BE2C (cell line): ENCODE data around the gene TNS3.

Source experiments
- DNase-seq: peaks from one replicate; pipeline ENCODE4 v3.0.0-alpha.2; 2020
- H3K27me3 ChIP-seq: fragments of 250-450 bp; sonication (Bioruptor Pico); 2 replicates; pipeline ENCODE4 v1.5.1; 2020; ENCODE audit warnings: mild to moderate bottlenecking
- H3K36me3 ChIP-seq: fragments of 250-450 bp; sonication (Bioruptor Pico); 2 replicates; pipeline ENCODE4 v1.5.1; 2020; ENCODE audit warnings: mild to moderate bottlenecking
- H3K4me1 ChIP-seq: fragments of 250-450 bp; sonication (Bioruptor Pico); 2 replicates; pipeline ENCODE4 v1.5.1; 2020
- H3K4me3 ChIP-seq: 2 replicates; pipeline ENCODE4 v1.5.1; 2011; ENCODE audit warnings: low read depth, low read length
- H3K9me3 ChIP-seq: fragments of 250-450 bp; sonication (Bioruptor Pico); 2 replicates; pipeline ENCODE4 v1.5.1; 2020
- TF ChIP-seq, protein P1 (sequence below): IDR thresholded peaks from 2 replicates; pipeline ENCODE4 v1.5.1; 2012; ENCODE audit warnings: mild to moderate bottlenecking, low read depth, low read length

TNS3 gene

DNA sequence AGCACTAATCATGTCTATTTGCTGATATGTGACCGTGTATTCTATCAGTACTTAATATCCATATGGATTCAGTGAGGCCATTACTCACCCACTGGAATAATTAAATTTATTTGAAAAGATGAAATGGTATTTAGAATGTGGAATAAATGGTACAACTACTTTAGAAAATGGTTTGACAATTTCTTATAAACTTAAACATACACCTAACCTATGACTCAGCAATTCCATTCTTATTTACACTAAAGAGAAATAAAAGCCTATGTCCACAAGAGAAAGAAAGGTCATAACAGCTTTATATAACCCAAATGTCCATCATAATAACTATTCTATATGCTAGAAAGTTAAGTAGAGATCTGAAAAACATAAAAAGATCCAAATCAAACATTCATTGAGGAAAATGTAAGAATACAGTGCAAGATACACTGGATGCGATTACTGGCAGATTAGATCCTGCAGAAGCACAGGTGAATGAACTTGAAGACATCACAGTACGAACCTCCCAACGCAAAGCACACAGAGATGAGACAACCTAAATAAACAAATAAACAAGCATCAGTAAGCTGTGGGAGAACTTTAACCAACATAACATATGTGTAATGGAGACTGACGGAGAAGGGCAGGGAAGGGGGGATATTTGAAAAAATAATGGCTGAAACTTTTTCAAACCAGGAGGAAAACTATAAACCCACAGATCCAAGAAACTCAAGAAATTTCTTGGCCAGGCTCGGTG is 51.9 kb downstream of the TNS3 start:
- H3K36me3 ChIP-seq = no peaks in the 10 kb centered on the region
- DNase-seq = no peak

DNA sequence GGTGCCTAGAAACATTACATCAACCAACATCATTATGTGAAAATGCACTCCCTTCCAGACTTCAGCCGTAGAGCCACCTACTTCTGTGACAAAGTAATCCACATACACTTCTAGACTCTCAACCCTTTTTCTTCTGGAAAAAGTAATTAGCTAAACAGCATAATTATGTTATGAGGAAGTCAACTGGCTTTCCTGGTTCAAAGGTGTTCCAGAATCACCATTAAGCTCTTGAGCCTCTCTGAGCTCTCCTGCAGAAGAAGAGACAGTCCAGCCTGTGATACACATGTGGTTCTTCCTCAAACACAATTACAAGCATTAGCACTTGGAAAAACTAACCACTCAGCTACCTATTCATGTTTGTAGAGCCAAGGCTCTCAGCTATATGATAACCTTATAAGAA is 52.5 kb downstream of the TNS3 start:
- Histone ChIP-seq H3K9me3 (no peaks in the 10 kb centered on the region), H3K36me3 (no peaks in the 10 kb centered on the region), H3K27me3 (no peaks in the 10 kb centered on the region), H3K4me1 (no peaks in the 10 kb centered on the region), H3K4me3 (no peak overlapping the region)
- TF ChIP-seq, protein P1, sequence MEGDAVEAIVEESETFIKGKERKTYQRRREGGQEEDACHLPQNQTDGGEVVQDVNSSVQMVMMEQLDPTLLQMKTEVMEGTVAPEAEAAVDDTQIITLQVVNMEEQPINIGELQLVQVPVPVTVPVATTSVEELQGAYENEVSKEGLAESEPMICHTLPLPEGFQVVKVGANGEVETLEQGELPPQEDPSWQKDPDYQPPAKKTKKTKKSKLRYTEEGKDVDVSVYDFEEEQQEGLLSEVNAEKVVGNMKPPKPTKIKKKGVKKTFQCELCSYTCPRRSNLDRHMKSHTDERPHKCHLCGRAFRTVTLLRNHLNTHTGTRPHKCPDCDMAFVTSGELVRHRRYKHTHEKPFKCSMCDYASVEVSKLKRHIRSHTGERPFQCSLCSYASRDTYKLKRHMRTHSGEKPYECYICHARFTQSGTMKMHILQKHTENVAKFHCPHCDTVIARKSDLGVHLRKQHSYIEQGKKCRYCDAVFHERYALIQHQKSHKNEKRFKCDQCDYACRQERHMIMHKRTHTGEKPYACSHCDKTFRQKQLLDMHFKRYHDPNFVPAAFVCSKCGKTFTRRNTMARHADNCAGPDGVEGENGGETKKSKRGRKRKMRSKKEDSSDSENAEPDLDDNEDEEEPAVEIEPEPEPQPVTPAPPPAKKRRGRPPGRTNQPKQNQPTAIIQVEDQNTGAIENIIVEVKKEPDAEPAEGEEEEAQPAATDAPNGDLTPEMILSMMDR = no peak
- DNase-seq = no peak

More for the DNA sequence above, 51.9 kb downstream of the TNS3 start:
- Histone ChIP-seq H3K4me1 (no peaks in the 10 kb centered on the region), H3K4me3 (no peak overlapping the region), H3K9me3 (no peaks in the 10 kb centered on the region), H3K27me3 (no peaks in the 10 kb centered on the region)
- TF ChIP-seq, protein P1 = no peak

DNA sequence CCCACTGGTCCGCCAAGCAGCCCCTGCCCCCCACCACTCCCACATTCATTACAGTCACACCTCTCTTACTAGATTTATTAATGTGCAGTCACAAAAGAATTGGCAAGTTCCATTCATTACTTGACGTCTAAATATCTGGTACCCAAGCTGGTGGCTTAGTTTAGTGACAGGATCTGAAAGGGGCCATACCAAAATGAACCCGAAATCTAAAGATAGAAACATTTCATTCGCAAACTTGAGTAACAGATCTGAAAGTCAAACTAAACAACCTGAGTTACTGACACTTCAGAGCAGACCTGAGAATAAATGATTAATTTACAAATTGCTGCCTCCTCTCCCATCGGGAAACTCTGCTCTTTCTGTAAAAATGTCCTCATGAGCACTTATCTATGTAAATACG is 53.4 kb downstream of the TNS3 start:
- Histone ChIP-seq H3K9me3 (no peaks in the 10 kb centered on the region), H3K4me3 (no peak overlapping the region), H3K4me1 (no peaks in the 10 kb centered on the region), H3K36me3 (no peaks in the 10 kb centered on the region), H3K27me3 (no peaks in the 10 kb centered on the region)
- no peak for DNase-seq
- TF ChIP-seq, protein P1 = no peak

DNA sequence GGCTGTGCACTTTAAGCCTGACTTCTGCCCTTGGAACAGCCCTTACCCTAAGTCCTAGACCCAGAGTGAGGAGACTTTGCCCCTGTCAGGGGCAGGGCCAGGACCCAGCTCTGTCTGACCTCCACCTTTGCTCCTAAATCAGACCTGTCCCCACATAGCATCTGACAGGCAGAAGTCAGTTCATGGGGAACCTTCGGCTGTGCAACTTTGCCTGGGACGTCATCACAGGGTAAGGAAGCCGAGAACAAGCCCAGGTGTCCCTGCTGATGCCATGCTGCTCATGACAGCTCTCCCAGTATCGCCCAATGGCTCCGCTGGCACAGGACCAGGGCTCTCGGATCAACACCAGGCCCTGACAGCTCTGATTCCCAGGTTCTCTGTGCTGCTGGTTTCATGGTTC is 55.4 kb downstream of the TNS3 start:
- H3K9me3 ChIP-seq = no peaks in the 10 kb centered on the region
- H3K4me3 ChIP-seq = no peak overlapping the region
- H3K36me3 ChIP-seq = no peaks in the 10 kb centered on the region
- no peak for DNase-seq
- TF ChIP-seq, protein P1 = no peak
- H3K27me3 ChIP-seq = no peaks in the 10 kb centered on the region
- H3K4me1 ChIP-seq = no peaks in the 10 kb centered on the region

DNA sequence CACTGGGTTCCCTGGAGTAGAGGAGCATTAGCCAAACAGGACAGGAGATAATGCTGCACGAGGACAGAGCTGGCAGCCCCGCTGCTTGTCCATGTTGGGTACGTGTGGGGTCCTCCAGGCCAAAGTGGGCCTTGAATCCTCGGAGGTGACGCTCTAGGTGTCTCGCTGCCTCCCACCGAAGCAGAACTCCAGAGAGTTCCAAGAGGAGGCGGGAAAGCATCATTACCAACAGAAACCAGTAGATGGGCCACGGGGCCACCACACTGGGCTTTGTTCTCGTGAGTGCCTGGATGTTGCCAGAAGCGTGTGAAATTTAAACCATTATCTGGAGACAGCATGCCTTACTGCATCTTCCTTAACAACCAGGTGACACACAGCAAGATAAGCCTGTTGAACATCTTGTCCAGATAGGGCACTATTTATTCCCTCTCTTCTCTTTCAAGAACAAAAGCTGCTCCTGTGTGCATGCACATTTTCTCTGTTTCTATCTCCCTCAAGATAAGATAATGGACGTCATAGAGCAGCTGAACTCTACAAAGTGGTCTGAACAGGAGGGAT is 56.8 kb downstream of the TNS3 start:
- DNase-seq = no peak
- H3K4me1 ChIP-seq = no peaks in the 10 kb centered on the region
- TF ChIP-seq, protein P1 = no peak
- no peaks in the 10 kb centered on the region for H3K36me3 ChIP-seq
- H3K27me3 ChIP-seq = no peaks in the 10 kb centered on the region
- H3K4me3 ChIP-seq = no peak overlapping the region
- no peaks in the 10 kb centered on the region for H3K9me3 ChIP-seq

DNA sequence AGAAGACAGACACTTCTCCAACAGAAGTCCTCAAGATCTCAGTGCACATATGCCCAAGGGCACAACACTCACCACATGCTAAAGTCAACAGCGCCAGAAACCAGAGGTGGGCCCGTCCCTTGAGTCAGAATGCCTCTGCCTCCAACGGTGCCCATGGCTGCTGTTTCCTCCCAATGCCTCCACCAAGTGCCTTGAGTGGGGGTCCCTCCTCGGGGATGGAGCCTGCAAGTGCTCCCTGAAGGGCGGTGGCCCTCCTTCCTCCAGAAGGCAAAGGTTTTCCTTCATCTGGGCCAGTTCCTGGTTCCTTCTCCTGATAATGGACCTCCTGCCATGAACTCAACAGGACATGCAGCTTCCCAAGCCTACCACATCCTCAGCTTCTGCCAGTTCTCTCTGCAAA is 58.5 kb downstream of the TNS3 start:
- Histone ChIP-seq H3K4me3 (no peak overlapping the region), H3K36me3 (no peaks in the 10 kb centered on the region), H3K9me3 (no peaks in the 10 kb centered on the region), H3K4me1 (no peaks in the 10 kb centered on the region), H3K27me3 (no peaks in the 10 kb centered on the region)
- TF ChIP-seq, protein P1 = no peak
- no peak for DNase-seq
